GM18858 (cell line): ENCODE results near the gene ZNRF3.
"Not testable (repeated sequence)": the region's sequence is repeated elsewhere in the genome, so short reads cannot be mapped to it uniquely, and the experiment has no call there.

Source experiments
- ATAC-seq: cut with Tn5 transposase; IDR thresholded peaks from one replicate; pipeline ENCODE4 v1.9.1; 2021; ENCODE audit not compliant: unreplicated experiment

Gene ZNRF3

GRCh38 chr22:29081517-29082236 lies 198.3 kb downstream of the ZNRF3 start:
- no peak for ATAC-seq

GRCh38 chr22:29082826-29083545 lies 199.6 kb downstream of the ZNRF3 start:
- no peak for ATAC-seq

- ATAC-seq: not testable (repeated sequence)
Observed at GRCh38 chr22:29083576-29083932, 200.2 kb downstream of the ZNRF3 start.

GRCh38 chr22:29083933-29084591 lies 200.7 kb downstream of the ZNRF3 start:
- no peak for ATAC-seq

GRCh38 chr22:29087012-29087411 lies 203.6 kb downstream of the ZNRF3 start:
- no peak for ATAC-seq

GRCh38 chr22:29088809-29089208 lies 205.4 kb downstream of the ZNRF3 start:
- ATAC-seq: no peak

- ATAC-seq: no peak
Observed at GRCh38 chr22:29089507-29089906, 206.1 kb downstream of the ZNRF3 start.

GRCh38 chr22:29090039-29090438 lies 206.7 kb downstream of the ZNRF3 start:
- ATAC-seq: no peak

GRCh38 chr22:29092243-29092642 lies 208.9 kb downstream of the ZNRF3 start:
- no peak for ATAC-seq

- no peak for ATAC-seq
Observed at GRCh38 chr22:29093030-29093429, 209.7 kb downstream of the ZNRF3 start.

- ATAC-seq: no peak
Observed at GRCh38 chr22:29093501-29094300, 210.3 kb downstream of the ZNRF3 start.

- ATAC-seq: no peak
Observed at GRCh38 chr22:29095459-29095858, 212.1 kb downstream of the ZNRF3 start.

GRCh38 chr22:29096736-29097669 lies 213.6 kb downstream of the ZNRF3 start:
- no peak for ATAC-seq

GRCh38 chr22:29098296-29098695 lies 214.9 kb downstream of the ZNRF3 start:
- ATAC-seq: no peak

GRCh38 chr22:29102300-29102699 lies 218.9 kb downstream of the ZNRF3 start:
- no peak for ATAC-seq

GRCh38 chr22:29103121-29103520 lies 219.7 kb downstream of the ZNRF3 start:
- ATAC-seq: no peak

GRCh38 chr22:29105468-29105867 lies 222.1 kb downstream of the ZNRF3 start:
- ATAC-seq: no peak

GRCh38 chr22:29106839-29107238 lies 223.5 kb downstream of the ZNRF3 start:
- no peak for ATAC-seq
